GM18526 (cell line): ENCODE measurements around the gene TRPM4.

ENCODE experiments used
- POLR2A ChIP-seq: IDR thresholded peaks from 3 replicates; pipeline ENCODE4 v1.6.1; 2011; ENCODE audit not compliant: insufficient read length; ENCODE audit errors: extremely low read depth

The TRPM4 gene

DNA sequence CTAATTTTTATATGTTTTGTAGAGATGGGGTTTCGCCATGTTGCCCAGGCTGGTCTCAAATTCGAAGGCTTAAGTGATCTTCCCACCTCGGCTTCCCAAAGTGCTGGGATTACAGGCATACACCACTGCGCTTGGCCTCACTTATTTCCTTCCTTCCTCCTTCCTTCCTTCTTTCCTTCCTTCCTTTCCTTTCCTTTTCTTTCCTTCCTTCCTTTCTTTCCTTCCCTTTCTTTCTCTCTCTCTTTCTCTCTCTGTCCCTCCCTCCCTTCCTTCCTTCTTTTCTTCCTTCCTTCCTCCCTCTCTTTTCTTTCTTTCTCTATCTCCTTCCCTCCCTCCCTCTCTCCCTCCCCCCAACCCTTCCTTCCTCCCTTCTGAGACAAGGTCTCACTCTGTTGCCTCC, 36.8 kb downstream of the TRPM4 start:
- TF ChIP-seq POLR2A = no peak

DNA sequence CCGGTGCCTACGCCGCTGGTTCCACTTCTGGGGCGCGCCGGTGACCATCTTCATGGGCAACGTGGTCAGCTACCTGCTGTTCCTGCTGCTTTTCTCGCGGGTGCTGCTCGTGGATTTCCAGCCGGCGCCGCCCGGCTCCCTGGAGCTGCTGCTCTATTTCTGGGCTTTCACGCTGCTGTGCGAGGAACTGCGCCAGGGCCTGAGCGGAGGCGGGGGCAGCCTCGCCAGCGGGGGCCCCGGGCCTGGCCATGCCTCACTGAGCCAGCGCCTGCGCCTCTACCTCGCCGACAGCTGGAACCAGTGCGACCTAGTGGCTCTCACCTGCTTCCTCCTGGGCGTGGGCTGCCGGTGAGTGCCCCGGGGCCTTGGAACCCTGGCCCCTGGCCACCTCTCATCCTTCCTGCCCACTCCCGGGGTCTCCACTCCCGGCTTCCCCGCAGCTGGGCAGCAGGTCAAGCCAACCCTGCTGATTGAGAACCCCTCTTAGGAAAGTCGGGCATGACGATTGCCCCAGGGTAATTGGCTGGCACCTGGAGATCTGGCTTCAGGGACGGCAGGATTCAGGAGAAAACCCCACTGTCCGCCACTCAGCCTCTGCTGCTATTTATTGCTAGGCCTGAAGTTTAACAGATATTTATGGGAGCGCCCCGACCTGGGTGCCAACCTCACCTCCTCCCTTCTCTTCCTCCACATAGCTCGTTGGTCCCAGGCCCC, 39.1 kb downstream of the TRPM4 start:
- TF ChIP-seq POLR2A = no peak

DNA sequence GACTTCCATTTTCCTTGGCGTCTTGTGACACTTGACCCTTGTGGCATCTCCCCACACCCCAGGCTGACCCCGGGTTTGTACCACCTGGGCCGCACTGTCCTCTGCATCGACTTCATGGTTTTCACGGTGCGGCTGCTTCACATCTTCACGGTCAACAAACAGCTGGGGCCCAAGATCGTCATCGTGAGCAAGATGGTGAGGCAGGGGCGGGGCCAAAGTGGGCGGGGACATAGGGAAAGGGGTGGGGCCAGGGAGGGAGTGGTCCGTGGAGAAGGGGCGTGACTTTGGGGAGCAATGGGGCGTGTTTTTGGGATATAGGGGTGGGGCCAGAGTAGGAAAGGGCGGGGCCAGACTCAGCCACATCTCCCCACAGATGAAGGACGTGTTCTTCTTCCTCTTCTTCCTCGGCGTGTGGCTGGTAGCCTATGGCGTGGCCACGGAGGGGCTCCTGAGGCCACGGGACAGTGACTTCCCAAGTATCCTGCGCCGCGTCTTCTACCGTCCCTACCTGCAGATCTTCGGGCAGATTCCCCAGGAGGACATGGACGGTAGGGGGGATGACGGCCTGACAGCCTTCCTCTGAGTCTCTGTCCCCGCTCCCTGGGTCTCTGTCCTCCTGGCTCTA, 42.8 kb downstream of the TRPM4 start:
- TF ChIP-seq POLR2A = no peak

DNA sequence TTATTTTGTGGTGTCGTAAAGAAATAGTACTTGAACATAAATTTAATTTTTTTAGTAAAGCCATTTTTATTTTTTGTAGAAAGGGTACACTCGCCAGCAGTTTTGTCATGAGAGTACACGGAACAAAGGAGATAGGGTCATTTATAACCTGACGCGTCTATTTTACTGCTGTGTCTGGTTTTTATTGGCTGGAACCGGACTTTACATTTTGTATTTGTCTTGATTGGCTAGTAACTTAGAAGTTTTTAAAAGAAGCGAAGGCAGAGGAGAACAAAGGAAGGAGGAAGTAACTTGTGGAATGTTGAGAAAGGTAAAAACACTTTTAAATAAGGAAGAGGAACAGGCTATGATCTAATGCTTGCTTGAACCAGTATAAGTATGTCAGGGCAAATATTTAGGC, 43.5 kb downstream of the TRPM4 start:
- TF ChIP-seq POLR2A = no peak

DNA sequence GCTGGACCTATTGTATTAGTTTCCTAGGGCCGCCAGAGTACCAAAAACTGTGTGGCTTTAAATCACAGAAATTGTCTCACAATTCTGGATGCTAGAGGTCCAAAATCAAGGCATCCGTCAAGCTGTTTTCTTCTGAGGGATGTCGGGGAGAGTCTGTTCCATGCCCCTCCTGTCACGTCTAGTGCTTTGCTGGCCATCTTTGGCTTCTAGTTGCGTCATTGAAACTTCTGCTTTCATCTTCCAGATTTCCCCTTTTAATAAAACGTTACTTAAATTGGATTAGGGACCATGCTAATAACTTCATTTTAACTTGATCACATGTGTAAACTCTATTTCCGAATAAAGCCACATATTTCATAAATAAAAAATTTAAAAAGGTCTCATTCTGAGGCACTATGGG, 47.5 kb downstream of the TRPM4 start:
- no peak for TF ChIP-seq POLR2A

DNA sequence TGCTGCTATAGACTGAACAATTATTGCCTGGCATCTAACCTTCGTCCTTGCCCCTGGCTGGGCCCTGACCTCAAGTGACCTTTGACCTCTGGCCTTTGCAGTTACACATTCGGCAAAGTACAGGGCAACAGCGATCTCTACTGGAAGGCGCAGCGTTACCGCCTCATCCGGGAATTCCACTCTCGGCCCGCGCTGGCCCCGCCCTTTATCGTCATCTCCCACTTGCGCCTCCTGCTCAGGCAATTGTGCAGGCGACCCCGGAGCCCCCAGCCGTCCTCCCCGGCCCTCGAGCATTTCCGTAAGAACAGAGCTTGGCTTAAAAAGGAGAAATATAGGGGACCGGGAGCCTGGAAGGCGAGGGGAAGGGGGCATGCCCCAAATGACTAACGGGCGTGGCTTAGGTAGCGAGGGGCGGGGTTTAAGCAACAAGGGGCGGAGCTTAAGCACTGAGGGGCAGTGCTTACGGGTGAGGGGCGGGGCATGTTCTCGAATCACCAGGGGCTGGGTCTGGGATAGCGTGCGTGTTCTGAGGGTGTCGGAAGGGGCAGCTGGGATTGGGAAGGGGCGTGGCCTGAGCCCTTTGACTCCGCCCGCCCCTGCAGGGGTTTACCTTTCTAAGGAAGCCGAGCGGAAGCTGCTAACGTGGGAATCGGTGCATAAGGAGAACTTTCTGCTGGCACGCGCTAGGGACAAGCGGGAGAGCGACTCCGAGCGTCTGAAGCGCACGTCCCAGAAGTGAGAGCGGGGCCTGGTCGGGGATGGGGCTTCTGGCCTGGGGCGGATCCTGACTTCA, 52.7 kb downstream of the TRPM4 start:
- no peak for TF ChIP-seq POLR2A

DNA sequence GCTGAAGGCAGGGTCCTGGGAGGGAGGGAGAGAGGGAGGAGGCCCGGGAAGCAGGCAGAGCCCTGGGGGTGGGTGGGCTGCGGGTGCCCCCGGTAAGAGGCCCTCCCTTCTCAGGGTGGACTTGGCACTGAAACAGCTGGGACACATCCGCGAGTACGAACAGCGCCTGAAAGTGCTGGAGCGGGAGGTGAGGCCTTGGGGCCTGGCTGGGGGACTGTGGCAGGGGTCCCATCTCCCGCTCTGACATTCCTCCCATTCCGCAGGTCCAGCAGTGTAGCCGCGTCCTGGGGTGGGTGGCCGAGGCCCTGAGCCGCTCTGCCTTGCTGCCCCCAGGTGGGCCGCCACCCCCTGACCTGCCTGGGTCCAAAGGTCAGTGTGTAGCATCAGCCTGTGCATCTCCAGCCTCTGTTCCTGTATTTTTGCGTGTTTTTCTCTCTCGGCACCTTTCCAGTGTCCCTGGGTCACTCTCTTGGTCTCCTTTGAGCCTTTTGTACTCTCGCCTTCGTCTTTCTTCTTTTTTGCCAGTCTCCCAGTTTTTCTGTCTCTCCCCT, 53.4 kb downstream of the TRPM4 start:
- no peak for TF ChIP-seq POLR2A

DNA sequence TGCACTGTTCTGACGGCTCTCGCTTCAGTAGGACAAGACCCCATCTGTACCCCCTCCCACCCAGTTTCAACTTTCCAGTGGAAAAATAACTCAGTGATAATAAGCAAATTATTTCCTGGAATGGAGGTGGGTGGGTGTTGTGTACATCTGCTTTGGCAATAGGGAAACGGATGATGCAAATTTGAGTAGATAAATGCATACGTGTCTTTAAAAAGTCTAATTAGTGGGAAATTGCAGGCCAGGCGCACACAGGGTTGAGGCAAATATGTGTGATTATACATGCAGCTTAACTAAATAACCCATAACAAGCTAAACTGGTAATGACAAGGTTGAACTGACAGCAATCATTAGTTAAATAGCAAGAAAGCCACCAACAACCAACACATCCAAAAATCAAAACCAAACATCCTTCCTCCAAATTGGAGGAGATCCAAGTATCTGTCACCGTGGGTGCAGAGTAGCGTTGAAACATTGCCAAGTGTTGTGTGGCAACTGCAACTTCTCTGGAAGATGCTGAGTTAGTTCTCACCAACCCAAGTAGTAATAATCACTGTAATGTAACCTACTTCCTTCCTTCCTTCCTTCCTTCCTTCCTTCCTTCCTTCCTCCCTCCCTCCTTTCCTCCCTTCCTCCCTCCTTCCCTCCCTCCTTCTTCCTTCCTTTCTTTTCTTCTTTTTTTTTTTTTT, 54.6 kb downstream of the TRPM4 start:
- no peak for TF ChIP-seq POLR2A

DNA sequence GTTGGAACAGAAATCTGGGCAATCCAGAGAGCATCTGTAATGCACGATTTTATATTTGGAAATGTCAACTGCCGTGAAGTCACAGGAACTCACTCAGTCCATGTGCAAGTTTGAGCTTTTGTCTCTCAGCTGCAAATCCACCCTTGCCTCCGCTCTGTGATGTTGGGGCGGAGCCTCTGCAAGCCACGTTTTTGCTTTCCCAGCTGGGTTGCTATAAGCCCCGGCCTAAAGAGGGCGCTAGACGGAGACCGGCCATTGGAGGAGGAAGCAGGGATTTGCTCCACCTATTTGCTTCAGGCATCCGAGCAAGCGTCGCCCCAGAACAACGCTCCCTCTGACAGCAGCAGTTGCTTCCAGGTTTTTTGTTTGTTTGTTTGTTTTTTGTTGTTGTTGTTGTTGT, 56.2 kb downstream of the TRPM4 start:
- no peak for TF ChIP-seq POLR2A

DNA sequence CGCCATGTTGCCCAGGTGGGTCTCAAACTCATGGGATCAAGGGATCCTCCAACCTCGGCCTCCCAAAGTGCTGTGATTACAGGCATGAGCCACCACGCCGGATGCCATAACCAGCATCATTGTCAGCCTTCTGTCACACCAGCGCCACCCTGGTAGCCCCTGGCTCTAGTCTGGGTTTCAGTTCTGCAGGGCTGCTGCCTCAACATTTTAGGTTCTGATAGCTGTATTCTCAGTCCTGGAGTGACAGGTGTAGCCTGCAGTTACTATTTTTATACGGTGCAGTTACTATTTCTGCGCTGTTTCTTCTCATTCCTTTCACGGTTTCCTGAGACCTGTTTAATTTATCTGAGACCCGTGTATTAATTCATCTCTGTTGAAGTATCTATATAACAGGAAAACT, 57.1 kb downstream of the TRPM4 start:
- no peak for TF ChIP-seq POLR2A

DNA sequence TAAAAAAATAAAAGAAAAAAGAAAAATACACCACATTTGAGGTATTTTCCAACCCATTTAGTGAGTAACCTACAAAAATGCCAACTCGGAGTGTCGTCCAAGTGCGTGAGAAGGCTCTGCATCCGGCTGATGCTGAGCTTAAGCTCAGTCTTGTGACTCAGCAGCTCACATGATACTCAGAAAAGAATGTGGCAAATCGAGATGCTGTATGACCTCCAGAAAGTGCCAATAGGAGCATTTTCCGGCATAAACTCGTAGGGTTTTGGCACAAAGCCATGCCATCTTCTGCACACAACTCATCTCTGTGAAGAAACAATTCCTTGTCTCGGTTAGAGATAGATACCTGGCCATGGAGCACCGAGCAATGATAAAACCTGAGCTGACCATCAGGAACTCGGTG, 58.5 kb downstream of the TRPM4 start:
- no peak for TF ChIP-seq POLR2A

DNA sequence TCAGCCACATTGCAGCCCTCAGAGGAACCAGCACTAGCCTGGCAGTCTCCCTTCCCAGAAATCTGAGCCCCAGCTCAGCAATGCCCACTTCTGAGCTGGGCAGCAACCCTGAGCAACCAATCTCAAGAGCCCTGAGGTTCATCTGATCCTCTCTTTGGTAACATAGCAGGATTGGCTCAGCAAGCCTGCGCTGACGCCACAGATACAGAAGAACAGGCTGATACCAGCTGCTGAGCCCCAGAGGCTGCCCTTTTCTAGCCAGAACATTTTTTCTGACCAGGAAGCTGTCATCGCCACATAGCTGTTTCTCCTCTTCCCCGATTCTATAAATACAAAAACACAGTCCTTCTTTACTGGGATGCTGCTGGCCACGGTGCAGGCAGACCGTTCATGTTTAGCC, 59.8 kb downstream of the TRPM4 start:
- TF ChIP-seq POLR2A = no peak

DNA sequence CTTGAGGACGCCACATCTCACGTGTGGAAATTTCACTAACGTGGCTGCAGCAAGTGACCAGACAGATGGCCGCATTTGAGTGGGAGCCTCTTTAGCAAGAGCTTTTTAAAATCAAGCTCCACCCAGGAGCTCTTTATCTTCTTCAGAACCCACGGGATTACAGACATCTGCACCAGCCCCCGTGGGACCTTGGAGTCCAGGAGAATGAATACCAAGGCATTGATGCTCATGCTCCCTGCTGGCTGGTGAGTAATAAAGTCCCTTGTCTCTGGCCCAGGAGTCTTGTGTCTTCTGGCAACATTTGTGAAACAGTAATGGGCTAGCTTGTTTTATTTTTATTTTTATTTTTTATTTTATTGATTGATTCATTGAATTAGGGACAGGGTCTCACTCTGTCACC, 64.4 kb downstream of the TRPM4 start:
- TF ChIP-seq POLR2A = no peak

DNA sequence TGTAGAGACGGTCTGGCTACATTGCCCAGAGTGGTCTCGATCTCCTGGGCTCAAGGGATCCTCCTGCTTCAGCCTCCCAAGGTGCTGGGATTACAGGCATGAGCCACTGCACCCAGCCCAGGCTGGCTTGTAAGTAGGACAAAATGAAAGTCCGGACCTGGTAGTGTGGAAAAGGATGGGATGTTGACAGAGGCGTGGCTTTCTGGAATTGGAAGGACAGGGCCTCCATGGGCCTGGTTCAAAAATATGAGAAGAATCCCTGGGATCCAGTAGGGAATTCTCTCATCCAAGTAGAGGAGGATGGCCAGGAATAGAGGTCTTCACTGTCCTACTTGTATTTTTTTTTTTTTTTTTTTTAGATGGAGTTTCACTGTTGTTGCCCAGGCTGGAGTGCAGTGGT, 64.9 kb downstream of the TRPM4 start:
- TF ChIP-seq POLR2A = no peak

DNA sequence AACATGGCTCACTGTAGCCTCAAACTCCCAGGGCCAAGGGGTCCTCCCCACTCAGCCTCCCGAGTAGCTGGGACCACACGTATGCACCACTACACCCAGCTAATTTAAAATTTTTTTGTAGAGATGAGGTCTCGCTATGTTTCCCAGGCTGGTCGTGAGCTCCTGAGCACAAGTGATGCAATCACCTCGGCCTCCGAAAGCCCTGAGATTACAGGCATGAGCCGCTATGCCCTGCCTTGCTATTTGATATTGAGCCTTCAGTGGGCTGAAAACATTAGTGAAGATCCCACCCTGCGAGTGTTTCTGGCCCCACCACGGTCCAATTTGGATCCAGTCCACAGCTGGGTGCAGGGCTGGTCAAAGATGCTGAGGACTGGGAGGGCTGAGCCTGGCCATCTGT, 65.9 kb downstream of the TRPM4 start:
- no peak for TF ChIP-seq POLR2A

DNA sequence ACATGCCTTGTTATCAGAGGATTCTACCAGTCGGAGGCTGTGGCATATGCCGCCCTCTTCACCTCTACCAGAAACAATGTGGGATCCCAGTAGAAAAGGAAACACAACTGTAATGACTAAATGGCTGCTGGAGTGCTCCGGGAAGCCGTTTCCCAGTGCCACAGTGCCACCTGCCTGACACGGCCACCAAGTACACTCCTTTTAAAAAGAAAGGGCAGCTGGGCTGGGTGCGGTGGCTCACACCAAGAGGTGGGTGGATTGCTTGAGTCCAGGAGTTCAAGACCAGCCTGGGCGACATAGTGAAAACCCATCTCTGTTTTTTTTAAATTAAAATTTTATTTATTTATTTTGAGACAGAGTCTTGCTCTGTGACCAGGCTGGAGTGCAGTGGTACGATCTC, 67.3 kb downstream of the TRPM4 start:
- TF ChIP-seq POLR2A = no peak

DNA sequence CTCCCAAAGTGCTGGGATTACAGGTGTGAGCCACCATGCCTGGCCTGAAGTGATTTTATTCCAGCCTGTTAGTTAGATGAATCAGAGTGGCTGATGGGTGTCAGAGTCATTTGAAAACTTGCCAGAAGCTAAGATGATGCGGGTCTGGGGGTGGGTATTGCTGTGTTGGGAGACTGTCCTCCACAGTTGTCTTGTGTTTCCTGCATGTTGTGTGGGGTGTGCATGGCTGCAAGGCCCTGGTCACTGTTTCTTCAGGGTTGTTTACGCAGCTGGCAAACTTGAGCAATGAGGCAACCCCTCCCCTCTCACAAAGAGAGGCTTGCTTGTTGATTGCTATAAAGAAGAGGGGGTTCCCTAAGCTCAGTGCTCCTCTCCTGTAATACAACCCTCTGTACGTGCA, 71.8 kb downstream of the TRPM4 start:
- no peak for TF ChIP-seq POLR2A
